ENCODE measurements around the gene CCDC30. TPM values are rescaled to one million over a fixed set of nuclear protein-coding genes. Genes with fewer than 3 reads are reported as not detected.

The CCDC30 gene
- polyA plus RNA-seq, 1 donor (not counting 4 experiments of a cell fraction or from before 2014, with no cell fraction given) = 0.35 TPM

- Histone ChIP-seq H3K9me3 (ENCODE audit: control insufficient read depth, low read depth, low read length) (no peaks in the 10 kb centered on the region), H3K27ac (ENCODE audit: control insufficient read depth, insufficient read depth, low read length) (no peak overlapping the region), H3K9me1 (ENCODE audit: control insufficient read depth, extremely low read depth, insufficient read depth, low read length) (no peaks in the 10 kb centered on the region), H3K4me2 (ENCODE audit: control insufficient read depth, extremely low read depth, insufficient read depth, low read depth, low read length) (no peak overlapping the region), H3K9ac (ENCODE audit: control insufficient read depth, extremely low read depth, insufficient read depth, low read length) (no peak overlapping the region), H3K4me3 (ENCODE audit: control insufficient read depth in 2 of 3, extremely low read depth in 1 of 3, insufficient read depth in 2 of 3, low read depth in 1 of 3, low read length in 3 of 3) (no peak overlapping the region), H3K27me3 (ENCODE audit: control insufficient read depth, extremely low read depth, insufficient read depth, low read length) (no peaks in the 10 kb centered on the region), H3K36me3 (ENCODE audit: control insufficient read depth in 2 of 2, extremely low read depth in 1 of 2, insufficient read depth in 2 of 2, low read length in 2 of 2) (peaks cover 0 to 1% of the 10 kb centered on the region in 2 experiments), H2AFZ (ENCODE audit: control insufficient read depth, low read length) (no peak overlapping the region), H3K4me1 (ENCODE audit: control insufficient read depth, extremely low read depth, insufficient read depth, low read length) (peaks cover 12% of the 10 kb centered on the region), H4K20me1 (ENCODE audit: control insufficient read depth, extremely low read depth, insufficient read depth, low read length) (no peaks in the 10 kb centered on the region), H3K79me2 (ENCODE audit: control insufficient read depth, insufficient read depth, low read length) (peaks cover 13% of the 10 kb centered on the region)
- FAIRE-seq = no peak
- dilution Hi-C loops (cut with MboI; ENCODE audit: extremely low pct_ligation_motif_present, low sequenced_read_pairs) = no loop called here
- no peak for DNase-seq (ENCODE audit: low read depth, low spot score)
- TF ChIP-seq EZH2 (IDR thresholded peaks at IDR 0.05; ENCODE audit: low read length) = no peak
These were observed 8.7 kb upstream of the CCDC30 start for GRCh38 chr1:42454403-42454802.

- Histone ChIP-seq H3K4me2 (ENCODE audit: control insufficient read depth, extremely low read depth, insufficient read depth, low read depth, low read length) (peak within 1 kb of the TSS; percentile 81), H3K9ac (ENCODE audit: control insufficient read depth, extremely low read depth, insufficient read depth, low read length) (peak within 1 kb of the TSS; percentile 92), H3K27ac (ENCODE audit: control insufficient read depth, insufficient read depth, low read length) (peak within 1 kb of the TSS; percentile 91), H3K9me1 (ENCODE audit: control insufficient read depth, extremely low read depth, insufficient read depth, low read length) (no peaks in the 10 kb centered on the region), H3K27me3 (ENCODE audit: control insufficient read depth, extremely low read depth, insufficient read depth, low read length) (no peaks in the 10 kb centered on the region), H4K20me1 (ENCODE audit: control insufficient read depth, extremely low read depth, insufficient read depth, low read length) (no peaks in the 10 kb centered on the region), H2AFZ (ENCODE audit: control insufficient read depth, low read length) (peak within 1 kb of the TSS; percentile 99), H3K4me3 (ENCODE audit: control insufficient read depth in 2 of 3, extremely low read depth in 1 of 3, insufficient read depth in 2 of 3, low read depth in 1 of 3, low read length in 3 of 3) (peak within 1 kb of the TSS; percentile 68 to 89 (median 73)), H3K9me3 (ENCODE audit: control insufficient read depth, low read depth, low read length) (no peaks in the 10 kb centered on the region), H3K79me2 (ENCODE audit: control insufficient read depth, insufficient read depth, low read length) (peaks cover 13% of the 10 kb centered on the region), H3K4me1 (ENCODE audit: control insufficient read depth, extremely low read depth, insufficient read depth, low read length) (peaks cover 12% of the 10 kb centered on the region), H3K36me3 (ENCODE audit: control insufficient read depth in 2 of 2, extremely low read depth in 1 of 2, insufficient read depth in 2 of 2, low read length in 2 of 2) (peaks cover 1 to 3% of the 10 kb centered on the region in 2 experiments)
- DNase-seq (ENCODE audit: low read depth, low spot score) (no peak), FAIRE-seq (peak; percentile 5)
- dilution Hi-C loops (cut with MboI; ENCODE audit: extremely low pct_ligation_motif_present, low sequenced_read_pairs) = no loop called here
- TF ChIP-seq EZH2 (IDR thresholded peaks at IDR 0.05; ENCODE audit: low read length) (no peak), CTCF (optimal IDR thresholded peaks at IDR 0.05 in 1 of 3, IDR thresholded peaks at IDR 0.05 in 1 of 3, conservative IDR thresholded peaks at IDR 0.05 in 1 of 3; ENCODE audit: extremely low read depth in 1 of 3, insufficient read depth in 2 of 3, low read length in 3 of 3) (peak in 2 of 3 experiments; percentile 7 to 26)
These were observed 6.9 kb upstream of the CCDC30 start, which contains the start of the genes PPCS and ZMYND12 for GRCh38 chr1:42456010-42456753. Gene PPCS (plus strand): TSS chr1:42456543. CDS start chr1:42456566, 23 bp downstream. Gene ZMYND12 (minus strand): TSS chr1:42456022. CDS start chr1:42455997, 25 bp downstream.

All from keratinocyte (primary cell).